ENCODE results near the gene CRELD2.
A peak's percentile ranks its signal among the peaks of the same experiment; 100 is the strongest.

Gene CRELD2

DNA sequence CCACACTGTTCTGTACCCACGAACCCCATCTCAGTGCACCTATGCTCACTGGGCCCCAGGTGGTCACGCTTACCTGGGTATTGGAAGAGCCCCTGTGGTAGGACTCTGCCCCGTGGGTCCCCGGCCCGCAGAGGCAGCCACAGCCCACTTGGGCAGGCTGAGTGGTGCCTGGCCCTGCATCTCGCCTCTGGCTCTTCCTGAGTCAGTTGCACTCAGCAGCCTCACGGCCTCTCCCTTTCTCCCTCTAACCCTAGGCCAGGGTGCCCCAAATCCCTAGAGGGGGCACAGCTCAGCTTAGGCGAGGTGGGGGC lies 9.7 kb downstream of the CRELD2 start:
- Histone ChIP-seq H3K9me3 (ENCODE audit: insufficient read depth, low read length) (no peaks in the 10 kb centered on the region), H3K27me3 (ENCODE audit: low read length) (no peaks in the 10 kb centered on the region), H3K9ac (ENCODE audit: low read length) (no peak overlapping the region), H3K9me2 (replicated peaks; ENCODE audit: insufficient read depth, low read length) (no peaks in the 10 kb centered on the region), H3K79me2 (ENCODE audit: insufficient read depth, low read length) (no peaks in the 10 kb centered on the region), H3K4me3 (ENCODE audit: insufficient read depth, low read length, poor library complexity, severe bottlenecking) (no peak overlapping the region), H3K27ac (ENCODE audit: low read depth, low read length) (no peak overlapping the region), H3K4me2 (ENCODE audit: low read depth, low read length, poor library complexity, severe bottlenecking) (no peak overlapping the region), H3F3A (ENCODE audit: insufficient read depth) (peaks cover 40% of the 10 kb centered on the region), H4K20me1 (ENCODE audit: low read depth, low read length) (no peaks in the 10 kb centered on the region), H3K36me3 (ENCODE audit: low read length) (no peaks in the 10 kb centered on the region), H2AFZ (ENCODE audit: low read depth, low read length, severe bottlenecking) (no peak overlapping the region)
- TF ChIP-seq EZH2phosphoT487 (conservative IDR thresholded peaks at IDR 0.05; ENCODE audit: low read length) = no peak
- TF ChIP-seq, protein P1, sequence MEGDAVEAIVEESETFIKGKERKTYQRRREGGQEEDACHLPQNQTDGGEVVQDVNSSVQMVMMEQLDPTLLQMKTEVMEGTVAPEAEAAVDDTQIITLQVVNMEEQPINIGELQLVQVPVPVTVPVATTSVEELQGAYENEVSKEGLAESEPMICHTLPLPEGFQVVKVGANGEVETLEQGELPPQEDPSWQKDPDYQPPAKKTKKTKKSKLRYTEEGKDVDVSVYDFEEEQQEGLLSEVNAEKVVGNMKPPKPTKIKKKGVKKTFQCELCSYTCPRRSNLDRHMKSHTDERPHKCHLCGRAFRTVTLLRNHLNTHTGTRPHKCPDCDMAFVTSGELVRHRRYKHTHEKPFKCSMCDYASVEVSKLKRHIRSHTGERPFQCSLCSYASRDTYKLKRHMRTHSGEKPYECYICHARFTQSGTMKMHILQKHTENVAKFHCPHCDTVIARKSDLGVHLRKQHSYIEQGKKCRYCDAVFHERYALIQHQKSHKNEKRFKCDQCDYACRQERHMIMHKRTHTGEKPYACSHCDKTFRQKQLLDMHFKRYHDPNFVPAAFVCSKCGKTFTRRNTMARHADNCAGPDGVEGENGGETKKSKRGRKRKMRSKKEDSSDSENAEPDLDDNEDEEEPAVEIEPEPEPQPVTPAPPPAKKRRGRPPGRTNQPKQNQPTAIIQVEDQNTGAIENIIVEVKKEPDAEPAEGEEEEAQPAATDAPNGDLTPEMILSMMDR (IDR thresholded peaks at IDR 0.05; ENCODE audit: insufficient read depth, low read length, poor library complexity, severe bottlenecking) = no peak

DNA sequence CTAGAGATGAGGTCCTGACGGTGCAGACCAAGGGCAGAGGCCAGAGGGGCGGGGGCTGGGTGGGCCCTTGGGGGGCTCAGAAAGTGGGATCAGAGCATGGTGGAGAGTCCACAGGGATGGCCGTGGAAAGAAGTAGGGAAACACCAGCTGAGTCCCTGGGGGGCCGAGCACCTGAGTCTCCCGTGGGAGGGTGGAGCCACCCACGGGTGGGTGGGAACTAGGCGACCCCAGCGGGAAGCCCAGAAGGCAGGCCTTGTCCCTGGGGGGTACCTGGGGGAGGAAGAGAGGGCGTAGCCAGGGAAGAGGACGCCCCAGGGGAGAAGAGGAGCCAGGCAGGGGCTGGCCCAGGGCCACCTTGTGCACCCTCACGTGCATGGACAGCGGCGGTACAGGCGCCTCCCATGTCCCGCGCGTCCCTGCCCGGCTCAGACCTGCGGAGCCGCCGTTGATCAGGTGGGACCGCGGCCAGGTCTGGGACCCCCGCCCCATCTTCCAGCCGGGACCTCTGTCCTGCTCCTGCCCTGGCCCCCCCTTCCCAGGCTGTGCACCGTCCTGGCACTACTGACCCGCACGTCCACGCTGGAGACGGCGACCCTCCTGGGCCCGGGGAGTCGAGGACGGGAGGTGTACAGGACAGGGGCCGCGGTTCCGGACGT lies 10.2 kb downstream of the CRELD2 start:
- peaks cover 40% of the 10 kb centered on the region for H3F3A ChIP-seq (ENCODE audit: insufficient read depth)
- no peak for TF ChIP-seq EZH2phosphoT487 (conservative IDR thresholded peaks at IDR 0.05; ENCODE audit: low read length)
- TF ChIP-seq, protein P1 (IDR thresholded peaks at IDR 0.05; ENCODE audit: insufficient read depth, low read length, poor library complexity, severe bottlenecking) = no peak
- H3K79me2 ChIP-seq (ENCODE audit: insufficient read depth, low read length) = no peaks in the 10 kb centered on the region

DNA sequence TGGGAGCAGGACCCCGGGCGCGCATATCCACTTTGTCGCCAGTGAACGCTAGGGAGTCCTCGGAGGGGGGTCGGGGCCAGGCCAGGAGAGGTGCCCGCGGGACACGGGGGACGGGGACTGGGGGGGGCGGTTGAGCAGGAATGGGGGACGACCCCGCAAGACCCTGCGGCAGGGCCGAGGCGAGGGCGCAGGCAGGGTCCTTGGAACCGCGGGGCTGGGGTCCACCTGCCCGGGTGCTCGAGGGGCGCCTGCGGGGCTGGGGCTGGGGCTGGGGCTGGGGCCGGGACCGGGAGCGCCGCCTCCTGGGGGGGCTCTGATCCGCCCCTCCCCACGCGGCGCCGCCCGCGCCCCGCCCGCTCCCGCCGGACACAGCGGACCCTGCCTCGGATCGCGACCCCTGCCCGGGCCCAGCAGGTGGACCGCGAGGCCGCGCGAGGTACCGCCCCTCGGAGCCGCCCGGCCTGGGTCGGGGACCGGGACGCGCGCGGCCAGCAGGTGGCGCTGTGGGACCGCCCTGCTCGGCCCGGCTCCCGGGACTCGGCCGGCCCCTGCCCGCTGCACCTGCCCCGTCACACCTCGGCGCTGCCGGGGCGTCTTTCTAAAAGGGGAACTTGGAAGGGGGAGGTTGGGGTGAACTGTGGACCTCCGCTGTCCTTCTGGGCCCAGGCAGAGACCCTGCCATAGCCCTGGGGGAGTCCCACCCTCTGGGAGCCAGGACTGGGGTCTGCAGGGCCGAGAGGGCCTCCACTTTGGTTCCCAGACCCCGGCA lies 11.0 kb downstream of the CRELD2 start:
- no peaks in the 10 kb centered on the region for H3K79me2 ChIP-seq (ENCODE audit: insufficient read depth, low read length)
- no peak overlapping the region for H3K4me3 ChIP-seq (ENCODE audit: insufficient read depth, low read length, poor library complexity, severe bottlenecking)
- no peaks in the 10 kb centered on the region for H4K20me1 ChIP-seq (ENCODE audit: low read depth, low read length)
- no peaks in the 10 kb centered on the region for H3K36me3 ChIP-seq (ENCODE audit: low read length)
- no peak overlapping the region for H2AFZ ChIP-seq (ENCODE audit: low read depth, low read length, severe bottlenecking)
- no peaks in the 10 kb centered on the region for H3K9me3 ChIP-seq (ENCODE audit: insufficient read depth, low read length)
- no peaks in the 10 kb centered on the region for H3K9me2 ChIP-seq (replicated peaks; ENCODE audit: insufficient read depth, low read length)
- H3K27me3 ChIP-seq (ENCODE audit: low read length) = no peaks in the 10 kb centered on the region
- no peak overlapping the region for H3K27ac ChIP-seq (ENCODE audit: low read depth, low read length)
- TF ChIP-seq, protein P1 (IDR thresholded peaks at IDR 0.05; ENCODE audit: insufficient read depth, low read length, poor library complexity, severe bottlenecking) = peak; percentile 67
- TF ChIP-seq EZH2phosphoT487 (conservative IDR thresholded peaks at IDR 0.05; ENCODE audit: low read length) = no peak
- H3F3A ChIP-seq (ENCODE audit: insufficient read depth) = peaks cover 32% of the 10 kb centered on the region
- peak overlapping the region; percentile 14 for H3K4me2 ChIP-seq (ENCODE audit: low read depth, low read length, poor library complexity, severe bottlenecking)
- no peak overlapping the region for H3K9ac ChIP-seq (ENCODE audit: low read length)

More for the DNA sequence above, 10.2 kb downstream of the CRELD2 start:
- Histone ChIP-seq H2AFZ (ENCODE audit: low read depth, low read length, severe bottlenecking) (no peak overlapping the region), H3K36me3 (ENCODE audit: low read length) (no peaks in the 10 kb centered on the region), H3K9me3 (ENCODE audit: insufficient read depth, low read length) (no peaks in the 10 kb centered on the region), H3K9me2 (replicated peaks; ENCODE audit: insufficient read depth, low read length) (no peaks in the 10 kb centered on the region), H3K4me2 (ENCODE audit: low read depth, low read length, poor library complexity, severe bottlenecking) (no peak overlapping the region), H3K27ac (ENCODE audit: low read depth, low read length) (no peak overlapping the region), H4K20me1 (ENCODE audit: low read depth, low read length) (no peaks in the 10 kb centered on the region), H3K27me3 (ENCODE audit: low read length) (no peaks in the 10 kb centered on the region), H3K4me3 (ENCODE audit: insufficient read depth, low read length, poor library complexity, severe bottlenecking) (no peak overlapping the region), H3K9ac (ENCODE audit: low read length) (no peak overlapping the region)

Data from SU-DHL-6 (cell line).